GM12878 (cell line): ENCODE results near the gene ACSF2.

Experiments used
- EZH2 ChIP-seq: IDR thresholded peaks from 2 replicates; pipeline ENCODE4 v1.6.1; 2012; ENCODE audit warnings: low read depth, mild to moderate bottlenecking, control low read depth, inconsistent platforms, low read length, borderline replicate concordance; ENCODE audit not compliant: control insufficient read depth
- MEF2A ChIP-seq: IDR thresholded peaks from 2 replicates; pipeline ENCODE4 v1.6.1; 2011; ENCODE audit warnings: low read depth, mild to moderate bottlenecking, low read length, moderate library complexity; ENCODE audit not compliant: insufficient read depth
- NR2C1 ChIP-seq: fragments of 450-650 bp; IDR thresholded peaks from 2 replicates; pipeline ENCODE4 v1.6.1; 2017; ENCODE audit warnings: antibody characterized with exemption, mild to moderate bottlenecking, moderate library complexity
- POLR2AphosphoS2 ChIP-seq: IDR thresholded peaks from 2 replicates; pipeline ENCODE4 v1.6.1; 2011; ENCODE audit warnings: low read depth, mild to moderate bottlenecking, low read length, improper control_type of control experiment, moderate library complexity
- STAT3 ChIP-seq: IDR thresholded peaks from 2 replicates; pipeline ENCODE4 v1.6.1; 2011; ENCODE audit warnings: low read depth, low read length, improper control_type of control experiment
- TF ChIP-seq, protein P1 (sequence below): IDR thresholded peaks from 2 replicates; pipeline ENCODE4 v1.6.1; 2012; ENCODE audit warnings: low read depth, low read length, improper control_type of control experiment
- TF ChIP-seq, protein P2 (sequence below), 3 experiments: IDR thresholded peaks in 2 of 3; conservative IDR thresholded peaks in 1 of 3; 2 replicates each; pipeline ENCODE4 v1.5.1; 2011; ENCODE audit warnings: low read depth in 3 of 3, low read length in 3 of 3, mild to moderate bottlenecking in 3 of 3, control low read depth in 2 of 3, moderate library complexity in 2 of 3, inconsistent platforms in 1 of 3, mixed read lengths in 1 of 3; ENCODE audit not compliant: control insufficient read depth in 2 of 3, insufficient read depth in 1 of 3; ENCODE audit errors: extremely low read depth in 1 of 3

DNA sequence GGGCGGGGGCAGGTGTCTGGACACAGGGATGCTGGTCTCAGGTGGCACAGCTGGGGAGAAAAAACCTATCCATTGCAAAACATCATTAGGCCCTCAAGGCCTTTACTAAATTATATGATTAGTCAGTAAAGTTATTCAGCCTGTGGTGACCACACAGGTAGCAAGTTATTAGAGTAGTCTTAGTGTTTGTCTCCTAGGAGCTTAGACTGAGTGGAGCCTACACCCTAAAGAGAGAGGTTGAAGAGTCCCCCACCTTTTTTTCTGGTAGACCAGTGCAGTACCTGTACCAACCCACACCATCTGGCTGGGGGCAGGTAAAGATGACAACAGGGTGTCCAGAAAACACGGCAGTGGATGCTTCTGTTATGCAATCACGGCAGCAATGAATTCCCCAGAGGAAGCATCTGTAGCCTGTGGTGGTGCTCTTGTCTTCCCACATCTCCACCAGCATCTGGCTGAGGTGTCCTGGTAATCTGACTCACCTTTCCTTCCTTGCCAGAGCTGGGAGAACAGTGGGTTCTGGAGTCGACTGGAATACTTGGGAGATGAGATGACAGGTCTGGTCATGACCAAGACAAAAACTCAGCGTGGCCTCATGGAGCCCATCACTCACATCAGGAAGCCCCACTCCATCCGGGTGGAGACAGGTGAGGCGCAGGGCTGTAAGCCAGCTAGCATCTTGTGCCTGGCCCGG lies 93.3 kb downstream of the ACSF2 start:
- TF ChIP-seq NR2C1 = no peak
- no peak for TF ChIP-seq POLR2AphosphoS2
- TF ChIP-seq, protein P1, sequence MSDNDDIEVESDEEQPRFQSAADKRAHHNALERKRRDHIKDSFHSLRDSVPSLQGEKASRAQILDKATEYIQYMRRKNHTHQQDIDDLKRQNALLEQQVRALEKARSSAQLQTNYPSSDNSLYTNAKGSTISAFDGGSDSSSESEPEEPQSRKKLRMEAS = no peak
- no peak for TF ChIP-seq MEF2A
- TF ChIP-seq STAT3 = no peak
- no peak for TF ChIP-seq EZH2
- TF ChIP-seq, protein P2, sequence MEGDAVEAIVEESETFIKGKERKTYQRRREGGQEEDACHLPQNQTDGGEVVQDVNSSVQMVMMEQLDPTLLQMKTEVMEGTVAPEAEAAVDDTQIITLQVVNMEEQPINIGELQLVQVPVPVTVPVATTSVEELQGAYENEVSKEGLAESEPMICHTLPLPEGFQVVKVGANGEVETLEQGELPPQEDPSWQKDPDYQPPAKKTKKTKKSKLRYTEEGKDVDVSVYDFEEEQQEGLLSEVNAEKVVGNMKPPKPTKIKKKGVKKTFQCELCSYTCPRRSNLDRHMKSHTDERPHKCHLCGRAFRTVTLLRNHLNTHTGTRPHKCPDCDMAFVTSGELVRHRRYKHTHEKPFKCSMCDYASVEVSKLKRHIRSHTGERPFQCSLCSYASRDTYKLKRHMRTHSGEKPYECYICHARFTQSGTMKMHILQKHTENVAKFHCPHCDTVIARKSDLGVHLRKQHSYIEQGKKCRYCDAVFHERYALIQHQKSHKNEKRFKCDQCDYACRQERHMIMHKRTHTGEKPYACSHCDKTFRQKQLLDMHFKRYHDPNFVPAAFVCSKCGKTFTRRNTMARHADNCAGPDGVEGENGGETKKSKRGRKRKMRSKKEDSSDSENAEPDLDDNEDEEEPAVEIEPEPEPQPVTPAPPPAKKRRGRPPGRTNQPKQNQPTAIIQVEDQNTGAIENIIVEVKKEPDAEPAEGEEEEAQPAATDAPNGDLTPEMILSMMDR (IDR thresholded peaks at IDR 0.05 in 2 of 3, conservative IDR thresholded peaks at IDR 0.05 in 1 of 3; ENCODE audit: control insufficient read depth in 2 of 3, extremely low read depth in 1 of 3, insufficient read depth in 1 of 3, low read depth in 3 of 3, low read length in 3 of 3) = no peak
